Colonic mucosa (tissue), 4 donors: ENCODE results near the gene PLSCR1. TPM values are rescaled to one million over a fixed set of nuclear protein-coding genes. Genes with fewer than 3 reads are reported as not detected.
A peak's percentile ranks its signal among the peaks of the same experiment; 100 is the strongest.

Source experiments
- DNase-seq: peaks from one replicate; pipeline ENCODE4 v3.0.0-alpha.2; 2020
- H3K27ac ChIP-seq: fragments of 200-600 bp; one replicate; pipeline ENCODE4 v1.8.0; 2021
- H3K27me3 ChIP-seq: fragments of 200-600 bp; one replicate; pipeline ENCODE4 v1.8.0; 2021
- H3K36me3 ChIP-seq: fragments of 200-600 bp; one replicate; pipeline ENCODE4 v1.8.0; 2021
- H3K4me1 ChIP-seq: fragments of 200-600 bp; one replicate; pipeline ENCODE4 v1.8.0; 2021; ENCODE audit warnings: mild to moderate bottlenecking
- H3K4me3 ChIP-seq: fragments of 200-600 bp; one replicate; pipeline ENCODE4 v1.8.0; 2021
- H3K9ac ChIP-seq, 2 donors: one replicate each; pipeline ENCODE4 v1.7.0; 2013; ENCODE audit warnings: control low read depth in 2 of 2, low read depth in 2 of 2, low read length in 2 of 2
- H3K9me3 ChIP-seq: fragments of 200-600 bp; one replicate; pipeline ENCODE4 v1.8.0; 2021
- CTCF ChIP-seq: fragments of 200-600 bp; IDR thresholded peaks from one replicate; pipeline ENCODE4 v1.8.0; 2022; ENCODE audit warnings: antibody characterized with exemption, mild to moderate bottlenecking
- intact Hi-C: fragments of 100-400 bp; cut with DNase I; formaldehyde crosslinking; loops from one replicate; pipeline ENCODE4 v1.14.1; 2022
- total RNA-seq, 2 donors: library from RNA; stranded (reverse); fragmentation: NEBNext Ultra II Directional in 1 of 2; extraction: Animal tissue kit (Norgen Biotek cat#: 25700) in 1 of 2; gene quantifications; one replicate each; pipeline ENCODE4 v1.2.1, GENCODE V29; 2021
- donor health status: healthy.
- donor health status: DM: no; HTN: no; CAD: no.
- donor health status: DM: no; HTN: no; CAD: no.

PLSCR1 gene
- total RNA-seq, 2 donors from 2014 or later: 99.0 to 180 TPM

- H3K9me3 ChIP-seq: no peaks in the 10 kb centered on the region
- H3K4me3 ChIP-seq: no peak overlapping the region
- H3K36me3 ChIP-seq: no peaks in the 10 kb centered on the region
- H3K4me1 ChIP-seq: peaks cover 6% of the 10 kb centered on the region
- no peak for TF ChIP-seq CTCF
- intact Hi-C loops: no loop called here
- no peak overlapping the region for H3K9ac ChIP-seq
- no peaks in the 10 kb centered on the region for H3K27me3 ChIP-seq
- H3K27ac ChIP-seq: peak overlapping the region; percentile 72
- DNase-seq: no peak
These were observed 39.8 kb downstream of the PLSCR1 start for GRCh38 chr3:146504498-146505197.

- intact Hi-C loops: no loop called here
- Histone ChIP-seq H3K27ac (peak overlapping the region; percentile 72), H3K4me3 (no peak overlapping the region), H3K9ac (peak overlapping the region in 1 of 2 donors; percentile 66), H3K27me3 (no peaks in the 10 kb centered on the region), H3K4me1 (peaks cover 6% of the 10 kb centered on the region), H3K36me3 (no peaks in the 10 kb centered on the region), H3K9me3 (no peaks in the 10 kb centered on the region)
- DNase-seq: peak; percentile 65
- TF ChIP-seq CTCF: no peak
These were observed 40.8 kb downstream of the PLSCR1 start for GRCh38 chr3:146503461-146504202.

GRCh38 chr3:146502887-146503460, 41.4 kb downstream of the PLSCR1 start:
- H3K9ac ChIP-seq: no peak overlapping the region
- TF ChIP-seq CTCF: no peak
- peak overlapping the region; percentile 72 for H3K27ac ChIP-seq
- no peak for DNase-seq
- H3K4me3 ChIP-seq: no peak overlapping the region
- intact Hi-C loops: no loop called here
- H3K4me1 ChIP-seq: peaks cover 6% of the 10 kb centered on the region
- no peaks in the 10 kb centered on the region for H3K9me3 ChIP-seq
- H3K36me3 ChIP-seq: no peaks in the 10 kb centered on the region
- H3K27me3 ChIP-seq: no peaks in the 10 kb centered on the region

- DNase-seq: no peak
- Histone ChIP-seq H3K9ac (no peak overlapping the region), H3K4me1 (peaks cover 6% of the 10 kb centered on the region), H3K9me3 (no peaks in the 10 kb centered on the region), H3K36me3 (no peaks in the 10 kb centered on the region), H3K4me3 (no peak overlapping the region), H3K27ac (no peak overlapping the region), H3K27me3 (no peaks in the 10 kb centered on the region)
- no peak for TF ChIP-seq CTCF
- intact Hi-C loops: no loop called here
These were observed 42.7 kb downstream of the PLSCR1 start for GRCh38 chr3:146501752-146502151.

- peak overlapping the region; percentile 33 for H3K27ac ChIP-seq
- DNase-seq: no peak
- H3K4me3 ChIP-seq: no peak overlapping the region
- H3K9ac ChIP-seq: no peak overlapping the region
- TF ChIP-seq CTCF: no peak
- H3K9me3 ChIP-seq: no peaks in the 10 kb centered on the region
- H3K27me3 ChIP-seq: no peaks in the 10 kb centered on the region
- H3K4me1 ChIP-seq: peaks cover 3% of the 10 kb centered on the region
- no peaks in the 10 kb centered on the region for H3K36me3 ChIP-seq
- intact Hi-C loops: no loop called here
These were observed 44.7 kb downstream of the PLSCR1 start for GRCh38 chr3:146499701-146500100.
